NCI-H1694 treated with DMSO at 0.1 percent for 48 hours (cell line): Measurements from ENCODE around the gene RHOXF1.
"Not testable (repeated sequence)": the region's sequence is repeated elsewhere in the genome, so short reads cannot be mapped to it uniquely, and the experiment has no call there.

Source experiments
- DNase-seq: peaks from one replicate; lab custom pipeline; 2025; lab: John Stamatoyannopoulos, UW

The RHOXF1 gene

DNA sequence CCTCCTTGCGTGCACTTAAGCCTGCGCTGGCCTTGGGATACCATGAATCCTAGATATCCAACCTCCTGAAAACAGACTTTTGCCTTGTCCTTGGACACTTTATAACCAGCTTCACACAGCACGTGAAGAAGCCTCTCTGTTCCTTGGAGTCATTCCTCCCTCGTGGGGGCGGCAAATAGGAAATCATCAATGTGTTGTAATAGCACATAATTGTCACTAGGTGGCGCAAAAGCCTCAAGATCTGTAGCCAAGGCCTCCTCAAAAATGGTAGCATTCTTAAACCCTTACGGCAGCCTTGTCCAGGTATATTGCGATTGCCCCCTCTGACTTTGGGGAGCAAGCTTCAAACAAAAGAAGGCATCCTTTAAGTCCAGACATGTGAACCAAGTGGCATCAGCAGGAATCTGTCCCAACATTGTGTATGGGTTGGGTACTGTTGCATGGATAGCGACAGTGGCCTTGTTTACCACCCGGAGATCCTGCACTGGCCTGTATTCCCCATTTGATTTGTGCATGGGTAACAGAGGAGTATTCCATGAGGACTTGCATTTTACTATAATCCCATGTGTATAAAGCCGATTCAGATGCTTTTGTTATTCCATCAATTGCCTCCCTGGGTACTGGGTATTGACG is 30.0 kb downstream of the RHOXF1 start:
- DNase-seq = not testable (repeated sequence)

DNA sequence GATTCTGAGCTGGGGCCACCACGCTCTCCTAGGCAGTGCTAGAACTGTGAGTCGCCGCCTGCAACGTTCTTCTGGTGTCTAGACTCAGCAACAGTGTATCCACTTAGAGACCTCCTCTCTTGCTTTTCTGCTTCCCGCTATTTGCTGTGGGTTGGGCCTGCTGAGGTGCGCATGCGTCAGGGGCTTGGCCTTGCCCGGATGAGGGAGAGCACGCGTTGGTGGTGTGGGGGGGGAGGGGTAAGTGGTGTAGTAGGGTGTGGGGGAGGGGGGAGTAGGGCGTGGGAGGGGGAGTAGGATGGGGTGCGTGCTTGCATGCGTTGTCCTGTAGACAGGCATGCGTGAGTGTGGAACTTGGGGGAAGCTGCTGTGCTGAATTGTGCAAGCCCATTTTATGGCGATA is 38.1 kb downstream of the RHOXF1 start, which contains the start of gene RHOXF2B:
TSS of gene RHOXF2B (minus strand) at position 101 of the 400 bp plus-strand sequence. CDS start 138 bp downstream, outside the sequence.
- DNase-seq = not testable (repeated sequence)

DNA sequence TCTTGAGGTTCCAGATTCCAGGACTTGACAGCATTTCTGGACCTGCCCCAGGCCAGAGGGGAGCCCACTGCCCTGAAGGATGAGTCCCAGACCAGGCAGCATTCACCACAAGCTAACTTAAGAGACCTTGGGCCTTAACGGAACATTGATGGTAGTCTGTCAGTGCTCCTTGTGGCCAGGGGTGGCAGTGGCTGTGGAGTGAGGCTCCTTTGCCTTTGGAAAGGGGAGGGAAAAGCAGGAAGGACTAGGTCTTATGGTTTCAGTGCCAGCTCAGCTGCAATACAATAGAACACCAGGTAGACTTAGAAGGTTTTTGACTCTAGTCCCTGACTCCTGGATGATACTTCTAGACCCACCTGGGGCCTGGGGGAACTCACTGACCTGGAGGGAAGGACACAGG is 49.5 kb downstream of the RHOXF1 start:
- not testable (repeated sequence) for DNase-seq
